A673 (cell line): Measurements from ENCODE around the gene IL17A. TPM values are rescaled to one million over a fixed set of nuclear protein-coding genes. Genes with fewer than 3 reads are reported as not detected.

Source experiments
- BruUV-seq: library from RNA; stranded (reverse); fragments of 400-500 nt; replicated peaks from 2 replicates; lab custom pipeline; 2021; lab: Mats Ljungman, UMichigan
- CTCF ChIA-PET: fragments of 300-600 bp; sonication (Branson Sonifier 250); formaldehyde crosslinking; loops from one replicate; lab custom pipeline; 2022; ENCODE audit warnings: antibody characterized with exemption; lab: Charles Lee
- POLR2A ChIA-PET: fragments of 300-600 bp; sonication (Branson Sonifier 250); formaldehyde crosslinking; loops from one replicate; lab custom pipeline; 2022; ENCODE audit warnings: antibody characterized with exemption; ENCODE audit not compliant: low non-redundant PET; lab: Charles Lee
- DNase-seq: peaks from one replicate; pipeline ENCODE4 v3.0.0-alpha.2; 2015; ENCODE audit warnings: low spot score
- H3K27ac ChIP-seq: fragments of 200-600 bp; sonication (generic); 2 replicates; pipeline ENCODE4 v1.5.1; 2016; ENCODE audit warnings: mixed run types, low read depth, mild to moderate bottlenecking, mixed read lengths, antibody characterized with exemption, low read length; ENCODE audit not compliant: poor library complexity, severe bottlenecking
- H3K27me3 ChIP-seq: fragments of 200-600 bp; sonication (generic); replicated peaks from 2 replicates; pipeline ENCODE4 v1.6.1; 2017; ENCODE audit warnings: mixed run types, low read depth, mild to moderate bottlenecking, mixed read lengths, antibody characterized with exemption, low read length; ENCODE audit not compliant: insufficient read depth, poor library complexity
- H3K36me3 ChIP-seq: fragments of 200-600 bp; sonication (generic); 2 replicates; pipeline ENCODE4 v1.6.1; 2016; ENCODE audit warnings: mixed run types, mild to moderate bottlenecking, mixed read lengths, antibody characterized with exemption, low read length; ENCODE audit not compliant: insufficient read depth, poor library complexity, severe bottlenecking
- H3K4me1 ChIP-seq: fragments of 200-600 bp; sonication (generic); 2 replicates; pipeline ENCODE4 v1.6.1; 2017; ENCODE audit warnings: mixed run types, mild to moderate bottlenecking, mixed read lengths, antibody characterized with exemption, low read length; ENCODE audit not compliant: insufficient read depth, poor library complexity, severe bottlenecking
- H3K4me3 ChIP-seq: fragments of 200-600 bp; sonication (generic); 2 replicates; pipeline ENCODE4 v1.5.1; 2016; ENCODE audit warnings: low read depth, mixed run types, mild to moderate bottlenecking, mixed read lengths, low read length; ENCODE audit not compliant: poor library complexity, severe bottlenecking
- H3K9me3 ChIP-seq: fragments of 200-600 bp; sonication (generic); 2 replicates; pipeline ENCODE4 v1.6.1; 2016; ENCODE audit warnings: mixed run types, low read depth, mild to moderate bottlenecking, mixed read lengths, antibody characterized with exemption, low read length; ENCODE audit not compliant: poor library complexity, severe bottlenecking
- CTCF ChIP-seq: fragments of 300-800, 200-600 bp; sonication (generic); conservative IDR thresholded peaks from 2 replicates; pipeline ENCODE4 v1.5.1; 2017; ENCODE audit warnings: low read depth, mild to moderate bottlenecking, antibody characterized with exemption, low read length, moderate library complexity, mixed read lengths
- EZH2 ChIP-seq: fragments of 200-600 bp; sonication (generic); IDR thresholded peaks from 2 replicates; pipeline ENCODE4 v1.6.1; 2017; ENCODE audit warnings: borderline replicate concordance, low read depth, mild to moderate bottlenecking, mixed read lengths, antibody characterized with exemption, low read length; ENCODE audit not compliant: poor library complexity, severe bottlenecking
- intact Hi-C: fragments of 100-400 bp; cut with micrococcal nuclease; formaldehyde crosslinking; loops from one replicate; pipeline ENCODE4 v1.10.0; 2022; ENCODE audit not compliant: unreplicated experiment
- total RNA-seq: library from RNA; stranded (reverse); gene quantifications from 2 replicates; pipeline ENCODE4 v1.2.3, GENCODE V29; 2021

The IL17A gene
- total RNA-seq, 1 experiment from 2014 or later, result not detected

GRCh38 chr6:52186480-52186879 is 305 bp downstream of the IL17A start:
- Histone ChIP-seq H3K9me3 (no peaks in the 10 kb centered on the region), H3K27ac (no peak overlapping the region), H3K27me3 (no peaks in the 10 kb centered on the region), H3K36me3 (no peaks in the 10 kb centered on the region), H3K4me1 (no peaks in the 10 kb centered on the region), H3K4me3 (no peak overlapping the region)
- BruUV-seq, result no TSS peak
- CTCF ChIA-PET, result no interaction called here
- POLR2A ChIA-PET, result no interaction called here
- no peak for TF ChIP-seq EZH2
- no peak for TF ChIP-seq CTCF
- intact Hi-C loops, result no loop called here
- no peak for DNase-seq

GRCh38 chr6:52187098-52187497 is 923 bp downstream of the IL17A start:
- TF ChIP-seq EZH2, result no peak
- TF ChIP-seq CTCF, result no peak
- intact Hi-C loops, result no loop called here
- Histone ChIP-seq H3K27ac (no peak overlapping the region), H3K4me1 (no peaks in the 10 kb centered on the region), H3K27me3 (no peaks in the 10 kb centered on the region), H3K9me3 (no peaks in the 10 kb centered on the region), H3K36me3 (no peaks in the 10 kb centered on the region), H3K4me3 (no peak overlapping the region)
- POLR2A ChIA-PET, result no interaction called here
- CTCF ChIA-PET, result no interaction called here
- BruUV-seq, result no TSS peak
- no peak for DNase-seq

GRCh38 chr6:52189974-52190373 is 3.8 kb downstream of the IL17A start:
- no peak overlapping the region for H3K27ac ChIP-seq
- no TSS peak for BruUV-seq
- no peak overlapping the region for H3K4me3 ChIP-seq
- no peaks in the 10 kb centered on the region for H3K36me3 ChIP-seq
- no peaks in the 10 kb centered on the region for H3K9me3 ChIP-seq
- no peak for DNase-seq
- POLR2A ChIA-PET, result interaction anchor here (0.7 kb wide), 1 partner anchor 95 kb away, joined by 3 read pairs; no protein-coding TSS in a partner anchor
- H3K4me1 ChIP-seq, result no peaks in the 10 kb centered on the region
- no peaks in the 10 kb centered on the region for H3K27me3 ChIP-seq
- CTCF ChIA-PET, result no interaction called here
- TF ChIP-seq EZH2 (no peak), CTCF (no peak)
- intact Hi-C loops, result no loop called here
